ENCODE measurements around the gene DNAI7. TPM values are rescaled to one million over a fixed set of nuclear protein-coding genes. Genes with fewer than 3 reads are reported as not detected.

DNAI7 gene
- total RNA-seq, 1 donor from 2014 or later = 0.33 TPM

- H3K27me3 Mint-ChIP-seq (ENCODE audit: unreplicated experiment) = no peaks in the 10 kb centered on the region
- no peak overlapping the region for H3K4me3 Mint-ChIP-seq (ENCODE audit: unreplicated experiment)
- TF ChIP-seq CTCF (IDR thresholded peaks at IDR 0.05; ENCODE audit: unreplicated experiment) = no peak
- no peaks in the 10 kb centered on the region for H3K4me1 Mint-ChIP-seq (ENCODE audit: unreplicated experiment)
- H3K27ac Mint-ChIP-seq (ENCODE audit: unreplicated experiment) = no peak overlapping the region
- peaks cover 19% of the 10 kb centered on the region for H3K36me3 Mint-ChIP-seq (ENCODE audit: low read depth, unreplicated experiment)
- no peaks in the 10 kb centered on the region for H3K9me3 Mint-ChIP-seq (ENCODE audit: unreplicated experiment)
- DNase-seq (ENCODE audit: low spot score) = no peak
These were observed 41.7 kb upstream of the DNAI7 start for GRCh38 chr12:25236626-25237025.

- peaks cover 21% of the 10 kb centered on the region for H3K36me3 Mint-ChIP-seq (ENCODE audit: low read depth, unreplicated experiment)
- no peaks in the 10 kb centered on the region for H3K27me3 Mint-ChIP-seq (ENCODE audit: unreplicated experiment)
- no peak overlapping the region for H3K4me3 Mint-ChIP-seq (ENCODE audit: unreplicated experiment)
- DNase-seq (ENCODE audit: low spot score) = no peak
- no peak overlapping the region for H3K27ac Mint-ChIP-seq (ENCODE audit: unreplicated experiment)
- H3K4me1 Mint-ChIP-seq (ENCODE audit: unreplicated experiment) = no peaks in the 10 kb centered on the region
- H3K9me3 Mint-ChIP-seq (ENCODE audit: unreplicated experiment) = no peaks in the 10 kb centered on the region
- TF ChIP-seq CTCF (IDR thresholded peaks at IDR 0.05; ENCODE audit: unreplicated experiment) = no peak
These were observed 41.2 kb upstream of the DNAI7 start for GRCh38 chr12:25236190-25236589.

GRCh38 chr12:25213338-25213737, 18.4 kb upstream of the DNAI7 start:
- no peak for TF ChIP-seq CTCF (IDR thresholded peaks at IDR 0.05; ENCODE audit: unreplicated experiment)
- Mint-ChIP-seq H3K4me3 (ENCODE audit: unreplicated experiment) (no peak overlapping the region), H3K27me3 (ENCODE audit: unreplicated experiment) (no peaks in the 10 kb centered on the region), H3K27ac (ENCODE audit: unreplicated experiment) (no peak overlapping the region), H3K4me1 (ENCODE audit: unreplicated experiment) (no peaks in the 10 kb centered on the region), H3K36me3 (ENCODE audit: low read depth, unreplicated experiment) (peaks cover 3% of the 10 kb centered on the region), H3K9me3 (ENCODE audit: unreplicated experiment) (no peaks in the 10 kb centered on the region)
- no peak for DNase-seq (ENCODE audit: low spot score)

- H3K27ac Mint-ChIP-seq (ENCODE audit: unreplicated experiment) = no peak overlapping the region
These were observed 13.6 kb upstream of the DNAI7 start for GRCh38 chr12:25208554-25208953.

GRCh38 chr12:25207846-25208245, 12.9 kb upstream of the DNAI7 start:
- no peak overlapping the region for H3K4me3 Mint-ChIP-seq (ENCODE audit: unreplicated experiment)
- TF ChIP-seq CTCF (IDR thresholded peaks at IDR 0.05; ENCODE audit: unreplicated experiment) = no peak
- H3K9me3 Mint-ChIP-seq (ENCODE audit: unreplicated experiment) = no peaks in the 10 kb centered on the region

More at GRCh38 chr12:25208554-25208953, 13.6 kb upstream of the DNAI7 start:
- Mint-ChIP-seq H3K4me3 (ENCODE audit: unreplicated experiment) (peak overlapping the region; percentile 59), H3K36me3 (ENCODE audit: low read depth, unreplicated experiment) (no peaks in the 10 kb centered on the region), H3K4me1 (ENCODE audit: unreplicated experiment) (no peaks in the 10 kb centered on the region), H3K9me3 (ENCODE audit: unreplicated experiment) (no peaks in the 10 kb centered on the region), H3K27me3 (ENCODE audit: unreplicated experiment) (no peaks in the 10 kb centered on the region)
- TF ChIP-seq CTCF (IDR thresholded peaks at IDR 0.05; ENCODE audit: unreplicated experiment) = no peak
- no peak for DNase-seq (ENCODE audit: low spot score)

More at GRCh38 chr12:25207846-25208245, 12.9 kb upstream of the DNAI7 start:
- no peak for DNase-seq (ENCODE audit: low spot score)
- H3K36me3 Mint-ChIP-seq (ENCODE audit: low read depth, unreplicated experiment) = no peaks in the 10 kb centered on the region
- no peak overlapping the region for H3K27ac Mint-ChIP-seq (ENCODE audit: unreplicated experiment)
- no peaks in the 10 kb centered on the region for H3K27me3 Mint-ChIP-seq (ENCODE audit: unreplicated experiment)
- no peaks in the 10 kb centered on the region for H3K4me1 Mint-ChIP-seq (ENCODE audit: unreplicated experiment)
